SK-N-MC (cell line): Measurements from ENCODE around the gene SNX11.

ENCODE experiments used
- EZH2 ChIP-seq: fragments of 200-600 bp; sonication (generic); IDR thresholded peaks from one replicate; pipeline ENCODE4 v1.6.1; 2017; ENCODE audit warnings: antibody characterized with exemption
- FOXP2 ChIP-seq: optimal IDR thresholded peaks from 2 replicates; pipeline ENCODE3; 2011; ENCODE audit warnings: mild to moderate bottlenecking, moderate library complexity; ENCODE audit not compliant: insufficient read depth; ENCODE audit errors: extremely low read length, control extremely low read depth
- POLR2AphosphoS5 ChIP-seq: IDR thresholded peaks from 2 replicates; pipeline ENCODE4 v1.6.1; 2012; ENCODE audit warnings: mild to moderate bottlenecking, low read depth, low read length, borderline replicate concordance

DNA sequence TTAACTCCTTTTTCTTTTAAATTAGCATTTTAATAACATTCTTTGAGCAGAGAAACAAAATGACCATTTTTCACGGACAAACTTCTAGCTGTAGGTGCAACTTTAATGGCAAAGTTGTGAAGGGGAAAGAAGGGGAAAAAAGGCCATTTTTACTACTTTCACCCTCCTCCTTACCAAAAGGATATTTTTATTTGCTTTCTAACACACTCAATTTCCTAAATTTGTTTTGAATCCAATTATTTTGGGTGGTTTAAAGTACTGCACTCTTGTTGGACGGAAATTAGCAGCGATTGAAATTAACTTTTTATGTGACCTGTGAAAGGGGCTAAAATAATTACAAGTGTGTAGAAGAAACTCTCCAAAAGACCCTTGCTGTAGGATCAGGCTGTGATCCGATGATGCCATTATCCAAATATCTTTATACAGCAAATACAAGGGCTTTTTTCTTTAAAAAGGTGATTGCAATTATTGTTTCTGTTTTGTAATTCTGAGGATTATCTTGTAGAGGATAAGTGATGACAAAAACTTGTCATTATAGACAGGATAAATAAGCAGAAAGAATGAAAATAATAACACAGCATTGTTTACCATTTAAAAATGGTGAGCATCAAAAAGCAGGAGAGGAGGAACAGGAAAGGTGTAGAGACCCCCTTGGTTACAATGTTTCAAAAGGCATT, 42.4 kb downstream of the SNX11 start:
- TF ChIP-seq EZH2, result no peak
- no peak for TF ChIP-seq POLR2AphosphoS5
- no peak for TF ChIP-seq FOXP2
